NCI-H2196 treated with DMSO at 0.1 percent for 48 hours (cell line): ENCODE data around the gene PNLIP.

Experiments
- DNase-seq: peaks from one replicate; lab custom pipeline; 2025; ENCODE audit not compliant: unreplicated experiment; lab: John Stamatoyannopoulos, UW

The PNLIP gene

DNA sequence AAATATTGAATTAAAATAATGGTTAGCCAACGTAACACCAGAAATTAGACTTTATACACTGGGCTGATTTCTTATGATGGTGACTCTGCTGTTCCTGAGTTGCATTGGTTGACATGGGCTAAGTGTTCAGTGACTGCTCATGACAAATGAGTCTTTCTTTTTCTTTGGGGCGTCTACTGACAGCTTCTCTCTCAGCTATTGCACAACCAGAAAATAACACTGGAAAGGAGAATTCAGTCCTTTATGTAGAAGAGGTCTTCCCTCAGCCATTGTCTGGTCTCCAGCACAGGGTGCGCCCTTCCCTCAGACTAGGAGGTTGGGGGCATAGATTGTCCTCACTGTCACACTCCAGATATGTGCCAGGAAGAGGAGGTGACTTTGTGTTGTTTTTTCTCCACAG is 21.6 kb downstream of the PNLIP start:
- DNase-seq: no peak

DNA sequence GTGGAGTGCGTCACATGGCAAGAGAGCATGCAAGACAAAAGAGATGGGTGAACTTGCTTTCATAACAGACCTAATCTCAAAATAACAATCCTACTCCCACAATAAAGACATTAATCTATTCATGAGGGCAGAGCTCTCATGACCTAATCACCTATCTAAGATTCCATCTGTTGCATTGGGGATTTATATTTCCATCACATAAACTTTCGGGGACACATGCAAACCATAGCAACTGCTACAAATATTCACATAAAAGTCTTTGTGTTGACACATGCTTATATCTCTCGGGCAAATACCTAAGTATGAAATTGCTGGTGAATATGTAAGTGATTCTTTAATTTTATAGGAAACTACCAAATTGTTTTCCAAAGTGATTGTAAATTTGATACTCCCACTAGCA is 29.1 kb downstream of the PNLIP start:
- DNase-seq: no peak

DNA sequence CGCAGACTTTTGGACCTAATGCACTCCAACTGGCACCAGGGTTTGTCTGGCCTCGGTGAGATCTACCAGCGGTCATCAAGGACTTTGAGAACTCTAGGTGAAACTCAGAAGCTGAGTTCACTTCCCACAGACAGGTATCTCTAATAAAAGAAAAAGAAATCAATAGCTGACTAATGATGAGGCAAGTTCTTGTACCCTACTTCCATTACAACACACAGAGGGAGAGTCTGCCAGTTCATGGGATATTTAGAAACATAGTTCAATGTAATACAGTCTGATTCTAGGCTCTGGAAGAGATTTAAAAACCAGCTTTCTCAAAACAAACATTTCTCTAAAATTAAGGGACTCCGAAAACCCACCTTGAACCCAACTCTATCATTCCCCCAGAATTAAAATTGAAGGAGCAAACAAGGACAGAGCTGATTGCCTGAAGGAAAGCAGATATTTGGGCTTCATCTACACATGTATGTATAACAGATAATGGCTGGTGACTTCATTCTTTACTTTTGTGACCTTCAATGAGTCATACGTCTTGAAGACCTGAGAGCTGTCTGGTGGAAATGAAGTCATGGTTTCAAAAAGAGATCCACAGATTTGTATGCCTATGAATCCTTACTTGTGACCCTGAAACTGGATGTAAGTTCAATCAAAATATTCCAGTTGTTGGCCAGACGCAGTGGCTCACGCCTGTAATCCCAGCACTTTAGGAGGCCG is 42.3 kb downstream of the PNLIP start:
- no peak for DNase-seq

DNA sequence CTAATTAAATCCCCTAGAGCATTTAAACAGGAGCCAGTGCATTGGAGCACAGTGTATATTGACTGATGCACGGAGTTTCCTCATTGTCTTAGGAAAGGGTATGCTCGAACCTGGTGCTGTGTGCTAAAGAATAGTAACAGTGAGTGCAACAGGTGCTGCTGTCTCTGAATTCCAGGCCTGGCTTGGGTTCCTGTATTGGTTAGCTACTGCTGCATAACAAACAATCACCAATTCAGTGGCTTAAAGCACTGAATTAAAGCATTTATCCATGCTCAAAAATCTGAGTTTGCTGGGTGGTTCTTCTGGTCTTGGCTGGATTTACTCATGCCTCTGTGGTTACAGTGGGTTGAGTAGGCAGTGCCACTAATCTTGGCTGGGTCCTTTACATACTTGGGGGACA is 43.3 kb downstream of the PNLIP start:
- DNase-seq: no peak

DNA sequence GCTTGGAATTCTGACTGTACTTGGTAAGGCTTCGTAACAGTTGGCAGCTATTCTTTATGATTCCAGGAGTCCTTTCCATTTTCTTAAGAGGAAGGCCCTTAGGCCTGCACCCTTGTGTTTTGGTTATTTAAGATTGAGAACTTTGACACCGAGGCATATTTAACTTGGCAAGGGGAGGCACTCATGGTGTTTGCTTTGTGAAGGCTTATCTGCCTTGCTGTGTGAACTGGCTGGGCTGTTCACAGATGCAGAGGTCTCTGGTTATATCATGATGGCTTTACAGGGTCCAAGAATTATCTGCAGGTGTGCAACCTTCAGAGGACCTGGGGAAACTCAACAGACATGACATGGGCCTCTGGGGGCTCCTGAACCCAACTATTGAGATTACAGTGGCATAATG is 44.2 kb downstream of the PNLIP start:
- no peak for DNase-seq

DNA sequence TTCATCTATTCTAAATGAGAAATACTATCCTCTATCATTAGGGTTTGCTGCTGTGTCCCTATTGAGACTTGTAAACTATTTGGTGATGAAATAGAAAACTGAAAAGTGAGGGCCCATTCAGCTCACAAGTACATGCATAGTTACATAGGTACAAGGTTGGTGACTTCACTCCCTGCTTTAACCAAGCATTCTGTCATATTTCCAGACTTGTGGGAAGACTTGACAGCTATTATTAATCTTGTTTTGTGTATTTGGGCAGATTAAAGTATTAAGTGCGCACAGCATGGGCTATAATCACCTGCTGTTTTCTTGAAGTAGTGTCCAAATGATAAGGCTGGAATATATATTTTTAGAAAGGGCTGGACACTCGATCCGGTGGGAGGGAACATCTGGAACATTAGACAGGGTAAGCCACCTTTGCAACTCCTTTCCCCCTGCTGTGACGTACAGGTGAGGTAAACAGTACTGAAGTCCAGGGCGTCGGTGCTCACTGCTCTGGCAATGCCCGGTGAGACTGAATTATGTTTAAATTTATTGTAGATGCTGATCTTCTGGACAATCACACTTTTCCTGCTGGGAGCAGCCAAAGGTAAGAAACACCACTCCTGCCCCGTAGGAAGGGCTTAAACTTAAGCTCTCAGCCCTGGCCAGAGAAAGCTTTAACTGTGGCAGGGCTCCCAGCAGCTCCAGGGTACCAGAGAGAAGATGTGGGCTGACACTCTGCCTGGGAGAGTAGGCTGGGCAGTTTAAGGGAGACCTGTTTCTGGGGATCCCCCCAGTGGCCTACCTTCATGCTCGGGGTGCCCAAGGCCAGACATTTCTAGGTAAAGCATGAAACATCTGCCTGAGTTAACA is 45.1 kb downstream of the PNLIP start, which contains the start of gene PNLIPRP1:
Gene PNLIPRP1, plus strand, starts transcription at position 370 of the 855 bp plus-strand sequence. Its CDS starts 171 bp downstream, at position 541.
- DNase-seq: no peak

DNA sequence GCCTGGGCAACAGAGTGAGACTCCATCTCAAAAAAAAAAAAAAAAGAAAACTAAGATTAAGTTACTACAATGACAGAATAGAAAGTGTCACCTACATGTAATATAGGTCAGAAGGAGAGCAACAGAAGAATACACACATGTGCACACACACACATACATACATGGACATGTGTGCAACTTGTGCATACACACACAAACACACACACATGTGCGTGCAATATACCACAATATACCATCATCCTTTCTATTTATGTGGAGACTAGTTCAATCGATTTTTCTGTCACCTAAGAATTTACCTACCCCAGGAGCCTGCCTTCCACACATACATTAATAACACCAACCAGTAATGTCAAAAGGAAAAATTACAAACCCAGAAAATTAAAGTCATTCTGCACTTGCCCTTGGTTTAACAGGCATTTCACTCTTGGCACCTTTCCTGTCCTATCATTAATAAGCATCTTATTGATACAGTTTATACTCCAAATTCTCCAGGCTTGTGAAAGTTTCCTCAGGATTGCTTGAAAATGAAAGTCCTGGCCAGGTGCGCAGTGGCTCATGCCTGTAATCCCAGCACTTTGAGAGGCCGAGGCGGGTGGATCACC is 47.5 kb downstream of the PNLIP start:
- no peak for DNase-seq

DNA sequence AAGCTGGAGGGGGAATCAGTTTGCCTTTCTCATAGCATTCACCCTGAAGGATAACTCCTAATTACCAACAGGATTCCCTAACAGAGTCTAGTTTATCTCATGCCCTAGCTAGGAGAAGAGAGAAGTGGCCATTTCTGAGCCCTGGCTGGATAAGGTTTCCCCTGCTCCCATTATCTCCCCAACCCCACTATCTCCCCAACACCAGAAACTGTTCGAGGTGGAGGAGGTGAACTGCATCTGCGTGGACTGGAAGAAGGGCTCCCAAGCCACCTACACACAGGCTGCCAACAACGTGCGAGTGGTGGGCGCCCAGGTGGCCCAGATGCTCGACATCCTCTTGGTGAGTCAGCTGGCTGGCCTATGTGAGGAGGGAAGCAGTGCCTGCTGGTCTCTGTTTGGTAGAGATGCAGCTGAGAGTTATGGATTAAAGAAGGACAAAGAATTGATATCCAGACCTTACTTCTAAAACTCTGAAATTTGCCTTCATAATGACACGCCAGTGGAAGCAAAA is 48.8 kb downstream of the PNLIP start:
- DNase-seq: no peak

DNA sequence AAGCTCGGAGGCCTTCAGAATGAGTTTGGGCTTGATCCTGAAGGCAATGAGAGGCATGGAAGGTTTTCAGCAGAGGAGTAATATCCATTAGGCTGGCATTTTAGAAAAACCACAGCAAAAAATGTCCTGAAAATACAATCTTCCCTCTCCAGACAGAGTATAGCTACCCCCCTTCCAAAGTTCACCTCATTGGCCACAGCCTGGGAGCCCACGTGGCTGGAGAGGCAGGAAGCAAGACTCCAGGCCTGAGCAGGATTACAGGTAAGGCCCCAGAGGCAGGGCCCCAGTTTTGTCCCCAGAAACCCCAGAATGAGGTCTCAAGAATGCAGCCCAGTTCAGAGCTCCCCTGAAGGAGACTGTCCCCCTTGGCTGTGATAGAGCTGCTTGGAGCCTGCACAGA is 50.3 kb downstream of the PNLIP start:
- DNase-seq: no peak

DNA sequence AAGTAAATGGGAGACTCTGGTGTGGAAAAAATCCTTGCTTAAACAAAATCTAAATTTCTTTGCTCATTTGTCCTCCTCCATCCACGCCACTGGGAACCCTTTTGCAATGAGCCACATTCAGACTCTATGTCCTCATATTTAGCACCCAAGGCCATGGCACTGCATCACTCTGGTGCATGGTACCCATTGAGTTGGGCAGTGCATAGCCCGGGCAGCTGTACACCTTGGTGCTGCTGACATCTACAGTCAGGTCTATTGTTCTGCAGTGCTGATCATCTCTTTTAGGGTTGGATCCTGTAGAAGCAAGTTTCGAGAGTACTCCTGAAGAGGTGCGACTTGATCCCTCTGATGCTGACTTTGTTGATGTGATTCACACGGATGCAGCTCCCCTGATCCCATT is 51.8 kb downstream of the PNLIP start:
- DNase-seq: no peak

DNA sequence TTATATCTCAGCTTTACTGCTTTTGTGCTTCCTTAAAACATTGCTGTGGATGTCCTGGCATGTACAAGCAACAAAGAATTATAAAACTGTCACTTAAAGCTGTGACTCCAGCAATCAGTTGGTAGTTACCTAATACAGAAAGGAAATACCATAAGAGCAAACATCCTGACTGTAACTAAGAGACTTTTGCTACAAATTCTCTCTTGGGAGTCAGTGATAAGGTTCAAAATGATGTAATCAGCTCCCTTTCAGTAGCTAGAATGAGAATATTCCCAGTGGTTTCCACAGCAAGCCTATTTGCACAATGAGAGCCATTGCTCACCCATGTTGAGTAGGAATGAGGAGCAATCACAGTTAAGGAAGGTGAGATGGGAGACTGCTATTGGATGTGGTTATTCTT is 52.6 kb downstream of the PNLIP start:
- no peak for DNase-seq

DNA sequence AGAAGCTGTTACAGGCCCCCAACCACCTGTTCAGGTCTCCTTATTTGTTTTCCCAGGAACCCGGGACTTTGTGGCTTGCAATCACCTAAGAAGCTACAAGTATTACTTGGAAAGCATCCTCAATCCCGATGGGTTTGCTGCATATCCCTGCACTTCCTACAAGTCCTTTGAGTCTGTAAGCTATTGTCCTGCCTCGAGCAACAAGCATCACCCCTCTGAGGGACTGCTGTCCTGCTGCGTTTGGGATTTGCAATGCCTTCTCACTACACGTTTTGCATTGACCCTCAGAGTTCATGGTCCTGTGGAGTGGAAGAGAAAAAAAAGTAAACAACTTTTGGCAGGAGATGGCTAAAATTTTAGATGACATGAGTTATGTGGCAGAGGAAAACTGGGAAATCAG is 54.3 kb downstream of the PNLIP start:
- DNase-seq: no peak

DNA sequence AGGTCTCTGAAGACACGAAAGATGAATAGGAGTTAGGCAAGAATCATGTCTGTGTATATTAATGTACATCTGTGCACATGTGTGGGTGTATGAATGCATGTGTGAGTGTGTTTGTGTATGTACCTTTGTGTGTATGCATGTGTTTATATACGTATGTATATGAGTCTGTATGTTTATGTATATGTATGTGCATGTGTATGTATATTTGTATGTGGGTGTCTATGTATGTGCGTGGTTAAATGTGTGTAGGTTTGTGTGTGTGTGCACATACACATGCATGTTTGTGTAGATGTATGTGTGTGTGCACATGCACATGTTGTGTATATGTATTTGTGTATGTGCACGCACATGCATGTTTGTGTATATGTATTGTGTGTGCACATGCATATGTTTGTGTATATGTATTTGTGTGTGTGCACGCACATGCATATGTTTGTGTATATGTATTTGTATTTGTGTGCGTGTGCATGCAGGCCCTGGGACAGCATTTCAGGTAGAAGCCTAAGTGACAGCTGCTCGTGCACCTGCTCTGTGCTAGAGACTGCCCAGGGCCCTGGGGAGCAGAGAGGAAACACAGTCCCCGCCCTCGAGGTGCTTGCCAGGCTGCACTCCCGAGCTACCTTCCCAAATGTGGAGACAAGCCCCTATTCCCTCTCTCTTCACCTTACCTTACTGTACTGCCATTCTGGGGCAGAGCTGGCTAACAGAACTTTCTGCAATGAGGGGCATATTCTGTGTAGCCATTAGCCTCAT is 57.1 kb downstream of the PNLIP start:
- DNase-seq: no peak

DNA sequence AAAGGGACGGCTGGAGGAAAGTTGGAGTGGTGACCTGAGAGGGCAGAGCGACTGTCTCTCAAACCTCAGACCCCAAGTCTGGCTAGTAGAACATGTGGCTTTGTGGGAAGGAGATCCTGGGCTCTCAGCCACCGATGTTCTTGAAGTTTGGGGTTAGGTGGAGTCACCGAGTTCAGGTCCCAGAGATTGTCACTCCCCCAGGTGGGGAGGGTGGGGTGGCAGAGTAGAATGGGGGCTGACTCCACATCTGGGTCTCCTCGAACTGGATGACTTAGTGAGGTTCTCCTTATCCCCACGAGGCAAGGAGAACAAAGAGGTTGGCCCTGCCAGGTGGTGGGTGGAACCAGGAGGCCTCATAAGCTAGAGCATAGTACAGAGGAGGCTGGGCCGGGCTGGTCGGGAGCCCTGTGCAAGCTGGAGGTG is 60.3 kb downstream of the PNLIP start:
- DNase-seq: no peak

DNA sequence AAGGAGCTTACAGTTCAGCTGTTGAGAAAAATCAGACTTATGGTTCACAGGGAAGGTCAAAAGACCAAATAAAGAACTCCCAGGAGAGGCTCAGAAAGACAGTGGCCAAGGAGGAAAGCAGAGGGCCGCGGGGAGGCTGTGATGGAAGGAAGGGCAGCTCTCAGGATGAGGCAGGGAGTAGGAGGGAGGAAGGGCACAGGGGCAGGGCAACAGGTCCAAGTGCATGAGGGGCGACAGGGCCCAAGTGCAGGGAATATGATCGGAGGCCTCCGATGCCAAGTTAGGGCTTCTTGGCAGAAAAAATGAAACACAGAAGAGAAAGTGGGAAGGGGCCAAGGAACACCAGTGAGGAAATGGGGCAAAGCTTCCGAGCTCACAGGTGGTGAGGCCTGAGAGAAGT is 61.6 kb downstream of the PNLIP start:
- no peak for DNase-seq

DNA sequence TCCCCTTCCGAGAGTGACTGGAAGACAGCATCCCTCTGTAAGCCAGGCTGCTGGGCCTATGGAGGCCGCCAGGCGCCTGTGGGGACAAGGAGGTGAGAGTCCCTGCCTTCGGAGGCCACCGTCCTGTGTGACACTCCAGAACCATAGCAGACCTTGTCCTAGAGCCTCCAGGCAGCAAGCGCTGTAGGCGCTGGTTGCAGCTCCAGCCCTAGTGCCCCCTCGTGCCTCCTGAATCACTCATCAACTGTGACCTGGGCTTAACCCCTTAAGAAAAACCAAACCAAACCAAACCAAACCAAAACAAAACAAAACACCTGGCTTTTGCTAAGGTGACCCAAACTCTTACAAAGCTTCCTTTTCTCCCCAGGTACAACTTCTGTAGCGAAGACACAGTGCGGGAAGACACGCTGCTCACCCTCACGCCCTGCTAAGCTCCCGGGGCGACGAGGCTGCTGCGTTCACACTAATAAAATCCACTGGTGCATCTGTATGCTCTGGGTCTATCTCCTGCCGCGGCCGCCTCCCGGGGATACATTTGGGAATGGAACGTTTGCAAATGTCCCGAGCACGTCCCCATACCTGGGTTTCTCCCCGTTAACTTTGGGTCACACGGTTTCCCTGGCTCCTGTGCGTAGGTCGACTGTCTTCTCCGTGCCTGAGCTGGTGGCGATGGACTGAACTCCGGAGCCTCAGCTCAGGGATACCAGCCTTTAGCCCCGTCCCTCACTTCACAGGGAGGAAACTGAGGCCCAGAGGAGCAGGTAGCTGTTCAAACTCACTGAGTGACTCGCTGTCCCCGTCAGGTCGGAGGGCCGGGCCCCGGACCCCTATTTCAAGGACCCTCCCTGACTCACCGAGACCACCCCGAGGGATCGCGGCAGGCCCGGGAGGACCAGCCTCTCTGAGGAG is 63.2 kb downstream of the PNLIP start:
- no peak for DNase-seq

DNA sequence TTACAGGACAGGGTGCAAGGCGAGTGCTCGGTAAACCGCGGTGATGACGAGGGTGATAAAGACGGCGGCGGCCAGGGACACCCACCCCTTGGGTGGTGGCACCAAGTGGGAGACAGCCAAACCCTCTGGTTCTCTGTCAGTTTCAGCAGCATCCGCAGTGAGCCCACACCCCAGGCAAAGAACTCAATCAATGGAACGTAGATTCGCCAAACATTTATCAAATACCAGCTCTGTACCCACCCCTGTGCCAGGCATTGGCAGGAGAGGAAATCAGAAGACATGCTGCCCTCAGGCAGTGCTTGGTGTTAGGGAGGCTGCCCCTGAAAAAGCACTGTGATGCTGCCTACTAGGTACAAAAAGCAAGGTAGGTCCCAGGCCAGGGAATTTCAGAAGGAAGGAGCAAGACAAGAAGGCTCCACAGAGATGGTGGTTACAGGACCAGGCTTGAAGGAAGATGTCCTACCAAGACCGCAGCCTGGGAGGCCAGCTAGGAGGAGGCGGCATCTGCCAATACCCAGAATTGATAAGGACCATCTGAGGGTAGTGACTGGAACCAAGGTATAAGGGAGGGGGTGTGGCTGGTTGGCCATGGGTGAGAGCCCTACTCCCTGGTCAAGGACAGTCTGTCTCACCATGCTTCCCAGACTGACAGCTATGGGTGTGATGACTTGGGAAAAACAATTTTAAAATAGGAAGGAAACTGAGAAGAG is 64.9 kb downstream of the PNLIP start:
- DNase-seq: no peak

DNA sequence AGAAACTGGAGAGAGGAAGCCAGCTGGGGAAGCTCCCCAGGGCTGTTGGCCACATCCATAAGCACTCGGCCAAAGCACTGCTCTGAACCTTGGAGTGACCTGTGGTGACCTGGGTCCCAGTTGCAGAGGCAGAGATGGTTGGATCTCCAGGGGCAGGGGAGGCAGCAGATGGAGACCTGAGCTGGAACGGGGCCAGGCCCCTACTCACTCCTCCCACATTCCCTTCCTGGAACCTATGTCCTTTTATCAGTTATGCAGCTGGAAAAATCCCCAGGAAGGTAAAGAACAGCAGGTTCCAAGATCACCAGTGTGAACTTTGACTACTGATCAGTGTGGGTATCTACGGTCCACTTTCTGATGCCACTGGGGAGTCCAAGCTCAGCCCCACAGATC is 65.4 kb downstream of the PNLIP start:
- no peak for DNase-seq

DNA sequence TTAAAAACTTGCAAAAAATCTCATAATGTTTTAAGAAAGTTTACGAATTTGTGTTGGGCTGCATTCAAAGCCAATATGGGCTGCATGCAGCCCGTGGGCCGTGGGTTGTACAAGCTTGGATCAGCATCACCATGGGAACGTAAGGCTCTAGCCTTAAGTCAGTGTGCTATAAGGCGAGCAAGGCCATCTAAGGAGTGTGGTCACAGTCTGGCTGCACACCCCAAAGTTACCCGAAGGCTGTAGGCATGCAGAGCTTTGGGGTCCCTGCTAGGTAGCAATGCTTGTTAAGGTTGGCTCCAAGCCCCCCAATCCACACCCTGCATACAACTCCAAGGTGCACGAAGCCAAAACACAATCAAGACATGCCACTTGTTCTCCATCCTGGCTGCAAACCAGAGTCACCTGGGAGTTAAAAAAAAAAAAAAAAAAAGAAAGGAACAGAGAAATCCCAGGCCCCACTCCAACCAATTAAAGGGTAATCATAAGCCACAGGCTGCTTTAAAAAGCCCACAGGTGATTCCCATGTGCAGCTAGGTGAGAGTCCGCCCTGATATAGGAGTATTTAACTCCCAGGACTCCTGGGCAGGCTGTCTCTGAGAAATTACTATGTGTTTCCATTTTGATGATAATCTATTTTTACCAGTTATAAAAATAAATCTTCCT is 66.5 kb downstream of the PNLIP start:
- no peak for DNase-seq
